GM12891 (cell line): Measurements from ENCODE around the gene BTBD9.

Experiments used
- POLR2A ChIP-seq: IDR thresholded peaks from 2 replicates; pipeline ENCODE4 v1.6.1; 2011; ENCODE audit warnings: low read depth, low read length, control low read depth
- POLR2AphosphoS5 ChIP-seq: IDR thresholded peaks from 2 replicates; pipeline ENCODE4 v1.6.1; 2011; ENCODE audit warnings: low read depth, low read length, control low read depth
- POU2F2 ChIP-seq: IDR thresholded peaks from 2 replicates; pipeline ENCODE4 v1.6.1; 2011; ENCODE audit warnings: low read depth, mild to moderate bottlenecking, control low read depth, low read length, moderate library complexity
- SPI1 ChIP-seq: IDR thresholded peaks from 2 replicates; pipeline ENCODE4 v1.6.1; 2011; ENCODE audit warnings: low read depth, low read length, control low read depth
- TAF1 ChIP-seq: IDR thresholded peaks from 2 replicates; pipeline ENCODE4 v1.6.1; 2011; ENCODE audit warnings: low read depth, low read length, control low read depth

DNA sequence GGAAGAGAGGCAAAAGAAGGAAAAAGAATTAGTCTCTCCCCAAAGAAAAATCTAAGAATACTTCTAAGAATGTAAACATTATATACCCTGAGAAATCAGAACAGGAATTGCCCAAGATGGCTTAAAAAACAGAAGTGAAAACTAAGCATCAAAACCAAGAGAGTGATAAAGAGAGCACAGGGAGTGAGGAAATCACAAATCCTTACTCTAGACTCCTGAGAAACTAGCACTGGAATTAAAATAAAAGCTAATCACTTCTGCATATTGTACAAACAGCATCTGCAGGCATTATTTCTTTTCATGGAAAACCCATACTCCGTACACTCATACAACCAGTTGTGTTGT, 285.7 kb downstream of the BTBD9 start:
- TF ChIP-seq TAF1 (no peak), POLR2AphosphoS5 (no peak), SPI1 (peak; percentile 88), POLR2A (no peak), POU2F2 (no peak)
